GM18502 (cell line): Measurements from ENCODE around the gene PAX3.

Experiments used
- ATAC-seq: cut with Tn5 transposase; IDR thresholded peaks from one replicate; pipeline ENCODE4 v1.9.1; 2021; ENCODE audit warnings: mild to moderate bottlenecking; ENCODE audit not compliant: unreplicated experiment, poor library complexity

Gene PAX3

GRCh38 chr2:222311319-222311977, 12.7 kb upstream of the PAX3 start:
- no peak for ATAC-seq

DNA sequence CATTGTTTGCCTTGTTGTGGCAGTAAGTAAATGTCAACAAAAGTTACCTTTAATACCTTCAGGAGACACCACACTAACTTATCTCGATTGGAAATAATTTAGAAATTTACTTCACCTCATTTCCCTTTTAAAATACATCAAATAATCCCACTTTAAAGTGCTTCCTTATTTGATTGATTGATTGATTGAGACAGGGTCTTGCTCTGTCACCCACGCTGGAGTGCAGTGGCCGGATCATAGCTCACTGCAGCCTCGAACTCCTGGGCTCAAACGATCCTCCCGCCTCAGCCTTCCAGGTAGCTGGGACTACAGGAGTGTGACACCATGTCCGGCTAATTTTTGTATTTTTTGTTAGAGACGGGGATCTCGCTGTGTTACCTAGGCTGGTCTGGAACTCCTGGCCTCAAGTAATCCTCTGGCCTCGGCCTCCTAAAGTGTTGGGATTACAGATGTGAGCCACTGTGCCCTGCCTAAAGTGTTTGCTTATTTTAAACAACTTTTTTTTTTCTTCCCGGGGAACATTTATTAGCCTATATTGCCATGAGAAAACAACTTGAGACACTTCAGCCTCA, 12.0 kb upstream of the PAX3 start:
- no peak for ATAC-seq

- ATAC-seq: no peak
Observed at GRCh38 chr2:222309766-222310165, 11.0 kb upstream of the PAX3 start.

DNA sequence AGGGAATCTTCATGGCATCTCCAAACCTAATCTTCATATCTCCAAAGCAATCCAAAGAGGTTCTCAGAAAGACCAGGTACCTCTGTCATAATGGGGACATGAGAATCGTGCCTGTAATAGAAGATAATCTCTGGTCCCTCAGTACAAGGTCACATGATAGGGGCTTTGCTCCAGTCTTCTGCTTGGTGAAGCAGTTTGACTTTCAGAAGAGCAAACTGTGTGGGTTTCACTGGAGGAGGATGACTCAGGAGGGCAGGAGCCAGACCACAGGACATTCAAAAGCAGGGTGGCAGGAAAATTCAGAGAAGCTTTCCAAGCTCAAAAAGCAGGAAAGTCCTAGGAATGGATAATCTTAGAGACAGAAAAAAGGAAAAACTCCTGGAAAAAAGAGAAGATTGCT, 10.6 kb upstream of the PAX3 start:
- ATAC-seq: no peak

GRCh38 chr2:222307978-222308730, 9.4 kb upstream of the PAX3 start:
- ATAC-seq: no peak

GRCh38 chr2:222307143-222307756, 8.5 kb upstream of the PAX3 start:
- peak; percentile 43 for ATAC-seq

- ATAC-seq: no peak
Observed at GRCh38 chr2:222306393-222307142, 7.8 kb upstream of the PAX3 start.

GRCh38 chr2:222305516-222306392, 7.0 kb upstream of the PAX3 start:
- peak; percentile 49 for ATAC-seq

GRCh38 chr2:222304737-222305515, 6.1 kb upstream of the PAX3 start:
- no peak for ATAC-seq

GRCh38 chr2:222303828-222304736, 5.3 kb upstream of the PAX3 start:
- ATAC-seq: no peak

DNA sequence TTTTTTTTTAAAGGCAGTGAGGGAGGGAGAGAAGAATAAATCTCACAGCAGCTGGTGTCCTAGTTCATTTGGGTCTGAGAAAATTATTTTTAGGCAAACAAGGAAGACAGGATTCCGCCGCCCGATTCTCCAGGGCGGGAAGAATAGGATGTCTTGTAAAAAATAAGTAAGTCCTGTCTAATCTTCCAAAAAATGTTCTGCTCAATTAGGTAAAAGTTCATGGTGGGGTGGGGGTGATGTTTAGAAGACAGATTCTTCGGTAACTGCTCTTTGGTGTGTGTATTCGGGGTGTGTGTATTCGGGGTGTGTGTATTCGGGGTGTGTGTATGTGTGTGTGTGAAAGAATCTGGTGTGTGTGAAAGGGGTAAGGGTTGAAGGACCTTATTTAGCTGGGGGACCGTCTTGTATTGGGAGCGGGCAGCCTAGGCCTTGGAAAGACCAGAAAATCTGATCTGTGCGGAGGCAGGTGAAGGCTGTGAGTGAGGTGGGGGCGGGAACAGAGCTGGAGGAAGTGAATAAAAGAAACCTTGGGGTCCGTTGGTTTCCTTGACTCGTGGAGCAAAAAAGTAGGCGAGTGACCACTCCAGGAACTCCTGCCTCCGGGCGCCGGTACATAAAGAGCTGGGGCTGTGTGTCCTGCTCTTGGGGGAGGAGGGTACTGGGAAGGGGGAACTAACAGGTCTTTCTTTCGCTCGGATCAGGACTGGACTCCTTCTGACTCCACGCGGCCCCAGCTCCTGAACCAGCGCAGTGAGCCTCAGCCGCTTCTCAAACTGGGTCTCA, 4.4 kb upstream of the PAX3 start:
- ATAC-seq: no peak

- ATAC-seq: no peak
Observed at GRCh38 chr2:222302178-222303018, 3.6 kb upstream of the PAX3 start.

GRCh38 chr2:222301796-222302118, 3.0 kb upstream of the PAX3 start:
- no peak for ATAC-seq

DNA sequence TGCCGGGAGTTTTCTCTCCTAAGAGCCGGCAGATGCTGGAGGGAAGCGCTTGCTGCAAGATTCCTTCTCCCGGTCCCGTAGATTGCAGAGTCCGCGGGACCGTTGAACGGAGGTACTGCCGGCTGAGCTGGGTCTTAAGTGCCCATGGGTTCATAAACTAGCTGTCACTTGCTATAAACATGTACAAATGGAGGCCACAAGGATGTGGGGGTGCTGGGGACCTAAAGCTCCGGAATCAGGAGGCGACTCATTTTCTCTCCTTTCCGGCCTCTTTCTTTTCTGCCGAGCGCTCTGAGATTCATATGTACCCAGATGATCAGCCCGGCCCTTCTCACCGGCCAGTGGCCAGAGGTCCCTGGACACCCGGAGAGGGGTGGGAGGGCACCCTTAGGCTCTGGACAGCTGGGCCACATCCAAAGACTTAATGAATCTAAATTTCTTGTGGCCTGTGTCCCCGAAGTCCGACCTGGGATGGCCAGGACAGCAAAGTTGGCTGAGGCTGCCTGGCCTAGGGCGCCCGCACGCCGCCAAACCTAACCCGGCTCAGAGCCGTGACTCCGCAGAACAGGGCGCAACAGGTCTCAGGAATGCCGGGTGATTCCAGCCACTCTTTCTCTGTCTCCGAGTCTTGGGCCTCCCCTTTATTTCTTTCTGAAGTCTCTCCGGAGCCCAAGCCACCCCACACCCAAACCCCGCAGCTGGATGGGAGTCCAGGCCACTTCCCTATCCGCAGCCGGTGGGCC, 2.4 kb upstream of the PAX3 start:
- no peak for ATAC-seq

DNA sequence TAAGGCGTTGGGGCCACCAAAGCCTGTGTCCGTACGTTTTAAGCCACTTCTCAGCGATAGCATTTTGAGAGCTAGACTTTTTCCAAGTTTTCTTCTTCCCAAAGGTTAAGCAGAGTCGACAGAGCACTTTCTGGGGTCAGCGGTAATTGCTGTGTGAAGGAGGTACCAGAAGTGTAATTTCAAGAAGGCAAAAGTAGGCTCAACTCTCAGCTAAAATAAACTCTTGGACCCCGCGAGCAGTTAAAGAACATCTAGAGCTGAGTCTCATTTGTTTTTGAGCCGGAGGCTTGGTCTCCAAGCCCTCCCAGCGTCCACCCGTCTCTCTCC, 1.9 kb upstream of the PAX3 start:
- no peak for ATAC-seq
